Natural killer cell (primary cell): ENCODE measurements around the gene ULK4. TPM values are rescaled to one million over a fixed set of nuclear protein-coding genes. Genes with fewer than 3 reads are reported as not detected.

Experiments
- ATAC-seq, 3 donors: fragments of 150-1000 bp in 2 of 3; fragments of 200-7000 bp in 1 of 3; cut with Tn5 transposase; 1 replicate in 1 of 3; 2 replicates in 2 of 3; pipeline ENCODE4 v1.10.0; 2021; ENCODE audit warnings: mild to moderate bottlenecking in 2 of 3, moderate library complexity in 2 of 3
- DNase-seq, 2 donors: peaks; one replicate each; pipeline versions ENCODE4 v3.0.0 to v3.0.0-alpha.2; 2013 to 2021; ENCODE audit warnings: mixed read lengths in 1 of 2
- H3K27ac ChIP-seq: one replicate; pipeline ENCODE4 v1.5.1; 2013; ENCODE audit warnings: mild to moderate bottlenecking, low read length
- H3K27me3 ChIP-seq: one replicate; pipeline ENCODE4 v1.6.1; 2013; ENCODE audit warnings: low read length; ENCODE audit not compliant: control insufficient read depth, insufficient read depth
- H3K36me3 ChIP-seq: one replicate; pipeline ENCODE4 v1.6.1; 2013; ENCODE audit warnings: low read length; ENCODE audit not compliant: control insufficient read depth, insufficient read depth
- H3K4me1 ChIP-seq: one replicate; pipeline ENCODE4 v1.6.1; 2013; ENCODE audit warnings: low read length; ENCODE audit not compliant: control insufficient read depth, insufficient read depth
- H3K4me3 ChIP-seq: one replicate; pipeline ENCODE4 v1.5.1; 2013; ENCODE audit warnings: low read length
- H3K9me3 ChIP-seq: one replicate; pipeline ENCODE4 v1.6.1; 2013; ENCODE audit warnings: low read length; ENCODE audit not compliant: control insufficient read depth, insufficient read depth
- H3K27ac Mint-ChIP-seq, 2 donors: one replicate each; pipeline ENCODE4 v1.8.0; 2022; ENCODE audit warnings: mild to moderate bottlenecking in 2 of 2, mixed read lengths in 2 of 2, moderate library complexity in 1 of 2
- H3K27me3 Mint-ChIP-seq, 2 donors: one replicate each; pipeline ENCODE4 v1.8.0; 2022; ENCODE audit warnings: low read depth in 2 of 2, mixed read lengths in 2 of 2
- H3K36me3 Mint-ChIP-seq: one replicate; pipeline ENCODE4 v1.8.0; 2022; ENCODE audit warnings: mixed read lengths
- H3K4me1 Mint-ChIP-seq, 2 donors: one replicate each; pipeline ENCODE4 v1.8.0; 2022; ENCODE audit warnings: mixed read lengths in 2 of 2
- H3K4me3 Mint-ChIP-seq: one replicate; pipeline ENCODE4 v1.8.0; 2022; ENCODE audit warnings: mild to moderate bottlenecking, moderate library complexity, mixed read lengths
- H3K9me3 Mint-ChIP-seq, 2 donors: one replicate each; pipeline ENCODE4 v1.8.0; 2022; ENCODE audit warnings: mixed read lengths in 2 of 2
- WGBS: methylation state at CpG from one replicate; pipeline ENCODE4 v1.1.7; 2013; ENCODE audit warnings: missing lambda C conversion rate; ENCODE audit not compliant: insufficient coverage; 5-methylcytosine and 5-hydroxymethylcytosine counted together
- intact Hi-C: fragments of 100-400 bp; cut with micrococcal nuclease; formaldehyde crosslinking; loops from one replicate; pipeline ENCODE4 v1.14.2; 2022
- total RNA-seq, 4 donors: library from RNA; stranded (reverse); fragments of 120-200 nt in 1 of 4; gene quantifications; one replicate each; pipeline versions ENCODE4 v1.2.3 to v1.2.4, GENCODE V29; 2013 to 2022
- TF ChIP-seq, protein P1 (sequence below): fragments of 200-600 bp; IDR thresholded peaks from one replicate; pipeline ENCODE4 v1.8.0; 2022; ENCODE audit warnings: antibody characterized with exemption

Gene ULK4
- total RNA-seq, 3 donors from 2014 or later (not counting 1 experiment from before 2014, with no cell fraction given), result 19.2 to 25.7 (median 21.2) TPM

DNA sequence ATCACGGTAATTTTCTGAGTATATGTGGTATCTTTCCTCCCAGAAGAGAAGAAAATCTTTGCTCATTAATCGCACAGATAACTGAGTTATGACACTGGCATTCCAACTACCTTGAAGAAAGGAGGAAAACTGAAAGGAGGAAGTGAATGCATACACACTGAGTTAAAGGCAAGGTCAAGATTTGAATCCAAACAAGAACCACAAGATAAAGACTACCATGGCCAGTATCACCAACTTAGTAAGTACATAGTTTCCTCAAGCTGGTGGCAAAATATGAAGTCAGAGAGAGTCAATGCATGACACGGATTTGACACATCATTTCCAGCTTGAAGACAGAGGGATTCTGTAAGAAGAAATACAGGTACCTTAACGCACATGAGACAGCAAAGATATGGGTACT is 287.5 kb downstream of the ULK4 start:
- TF ChIP-seq, protein P1, sequence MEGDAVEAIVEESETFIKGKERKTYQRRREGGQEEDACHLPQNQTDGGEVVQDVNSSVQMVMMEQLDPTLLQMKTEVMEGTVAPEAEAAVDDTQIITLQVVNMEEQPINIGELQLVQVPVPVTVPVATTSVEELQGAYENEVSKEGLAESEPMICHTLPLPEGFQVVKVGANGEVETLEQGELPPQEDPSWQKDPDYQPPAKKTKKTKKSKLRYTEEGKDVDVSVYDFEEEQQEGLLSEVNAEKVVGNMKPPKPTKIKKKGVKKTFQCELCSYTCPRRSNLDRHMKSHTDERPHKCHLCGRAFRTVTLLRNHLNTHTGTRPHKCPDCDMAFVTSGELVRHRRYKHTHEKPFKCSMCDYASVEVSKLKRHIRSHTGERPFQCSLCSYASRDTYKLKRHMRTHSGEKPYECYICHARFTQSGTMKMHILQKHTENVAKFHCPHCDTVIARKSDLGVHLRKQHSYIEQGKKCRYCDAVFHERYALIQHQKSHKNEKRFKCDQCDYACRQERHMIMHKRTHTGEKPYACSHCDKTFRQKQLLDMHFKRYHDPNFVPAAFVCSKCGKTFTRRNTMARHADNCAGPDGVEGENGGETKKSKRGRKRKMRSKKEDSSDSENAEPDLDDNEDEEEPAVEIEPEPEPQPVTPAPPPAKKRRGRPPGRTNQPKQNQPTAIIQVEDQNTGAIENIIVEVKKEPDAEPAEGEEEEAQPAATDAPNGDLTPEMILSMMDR, result no peak
- H3K36me3 Mint-ChIP-seq, result peaks cover 5% of the 10 kb centered on the region
- peaks cover 0 to 5% of the 10 kb centered on the region in 2 donors for H3K9me3 Mint-ChIP-seq
- H3K4me3 ChIP-seq, result no peak overlapping the region
- H3K9me3 ChIP-seq, result no peaks in the 10 kb centered on the region
- no peak overlapping the region for H3K4me3 Mint-ChIP-seq
- H3K36me3 ChIP-seq, result no peaks in the 10 kb centered on the region
- DNase-seq (no peak), ATAC-seq (no peak)
- H3K4me1 Mint-ChIP-seq, result no peaks in the 10 kb centered on the region
- H3K27ac ChIP-seq, result no peak overlapping the region
- WGBS, result 89% methylated on average over 4 of the region's 4 CpGs
- intact Hi-C loops, result no loop called here
- no peak overlapping the region for H3K27ac Mint-ChIP-seq
- no peaks in the 10 kb centered on the region for H3K27me3 ChIP-seq
- H3K27me3 Mint-ChIP-seq, result no peaks in the 10 kb centered on the region
- no peaks in the 10 kb centered on the region for H3K4me1 ChIP-seq

- Histone ChIP-seq H3K4me3 (no peak overlapping the region), H3K27ac (no peak overlapping the region), H3K36me3 (no peaks in the 10 kb centered on the region), H3K4me1 (no peaks in the 10 kb centered on the region), H3K9me3 (no peaks in the 10 kb centered on the region), H3K27me3 (no peaks in the 10 kb centered on the region)
- H3K4me1 Mint-ChIP-seq, result no peaks in the 10 kb centered on the region
- no peak for ATAC-seq
- intact Hi-C loops, result no loop called here
- no peak overlapping the region for H3K4me3 Mint-ChIP-seq
- H3K27ac Mint-ChIP-seq, result no peak overlapping the region
- peaks cover 0 to 5% of the 10 kb centered on the region in 2 donors for H3K9me3 Mint-ChIP-seq
- H3K36me3 Mint-ChIP-seq, result peaks cover 5% of the 10 kb centered on the region
- 100% methylated on average over 1 of the region's 2 CpGs for WGBS
- no peak for DNase-seq
- no peaks in the 10 kb centered on the region for H3K27me3 Mint-ChIP-seq
- TF ChIP-seq, protein P1, result no peak
Measured at GRCh38 chr3:41673650-41674049, 288.3 kb downstream of the ULK4 start.

GRCh38 chr3:41668379-41668778 is 293.5 kb downstream of the ULK4 start:
- Histone ChIP-seq H3K9me3 (peaks cover 5% of the 10 kb centered on the region), H3K4me3 (no peak overlapping the region), H3K4me1 (no peaks in the 10 kb centered on the region), H3K27ac (no peak overlapping the region), H3K36me3 (no peaks in the 10 kb centered on the region), H3K27me3 (no peaks in the 10 kb centered on the region)
- Mint-ChIP-seq H3K4me1 (no peaks in the 10 kb centered on the region), H3K4me3 (no peak overlapping the region), H3K27ac (no peak overlapping the region), H3K9me3 (peaks cover 0 to 8% of the 10 kb centered on the region in 2 donors), H3K27me3 (no peaks in the 10 kb centered on the region), H3K36me3 (peaks cover 5% of the 10 kb centered on the region)
- no peak for ATAC-seq
- no peak for DNase-seq
- intact Hi-C loops, result no loop called here
- TF ChIP-seq, protein P1, result no peak

DNA sequence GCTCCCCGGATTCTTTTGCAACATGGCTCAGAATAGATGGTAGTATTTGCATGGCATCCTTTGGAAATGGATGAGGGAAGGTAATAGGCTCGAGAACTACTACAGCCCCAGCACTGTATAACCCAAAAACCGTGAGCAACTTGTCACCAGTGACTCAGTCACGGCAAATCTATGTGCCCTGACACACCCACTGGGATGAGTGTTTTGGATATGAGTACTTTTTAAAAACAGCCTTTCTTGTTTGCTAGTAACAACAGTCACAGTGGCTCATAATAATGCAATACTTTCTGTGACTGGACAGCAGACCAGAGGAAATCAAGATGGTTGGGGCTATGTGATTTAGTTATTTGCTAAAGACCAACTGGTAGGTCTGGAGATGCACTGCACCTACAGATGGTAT is 299.6 kb downstream of the ULK4 start:
- Histone ChIP-seq H3K9me3 (peaks cover 5% of the 10 kb centered on the region), H3K27me3 (no peaks in the 10 kb centered on the region), H3K27ac (no peak overlapping the region), H3K36me3 (no peaks in the 10 kb centered on the region), H3K4me3 (no peak overlapping the region), H3K4me1 (no peaks in the 10 kb centered on the region)
- Mint-ChIP-seq H3K4me3 (no peak overlapping the region), H3K27ac (no peak overlapping the region), H3K9me3 (peaks cover 2 to 3% of the 10 kb centered on the region in 2 donors), H3K36me3 (no peaks in the 10 kb centered on the region), H3K27me3 (no peaks in the 10 kb centered on the region), H3K4me1 (no peaks in the 10 kb centered on the region)
- WGBS, result 90% methylated on average over 4 of the region's 4 CpGs
- DNase-seq, result no peak
- no peak for ATAC-seq
- intact Hi-C loops, result no loop called here
- TF ChIP-seq, protein P1, result no peak
